Heart left ventricle (tissue), 13 donors: ENCODE results near the gene CAMTA1.

Experiments
- CTCF ChIP-seq, 12 donors: fragments of 200-600 bp; sonication (generic) in 4 of 12; IDR thresholded peaks; one replicate each; pipeline versions ENCODE4 v1.5.0 to v1.8.0; 2018 to 2022; ENCODE audit warnings: antibody characterized with exemption in 12 of 12, mild to moderate bottlenecking in 5 of 12
- POLR2A ChIP-seq, 2 donors: fragments of 450-650 bp; IDR thresholded peaks; one replicate each; pipeline ENCODE4 v1.6.1; 2017; ENCODE audit warnings: antibody characterized with exemption in 2 of 2, mild to moderate bottlenecking in 2 of 2, moderate library complexity in 2 of 2
- donor health status: ischemic (EF 13 %, LVEDD 7.1; RV severe dilation, severe dysfunction).
- donor health status: DM: no; HTN: yes; CAD: no.
- donor health status: DM: no; HTN: no; CAD: no.
- donor health status: ischemic (EF 25% LVEDD 6.9; RV normal size, moderate dysfunction).
- donor health status: ischemic (EF 25% LVEDD 5.7; RV mildly dilated, moderate dysfunction).
- donor health status: ischemic (EF 35%, LVEDD 5.7; RV mildly dilated, moderate dysfunction).
- donor health status: nonischemic (EF 11% LVEDD 7.7; RV severe dilation, severe dysfunction).
- donor health status: DM: yes; HTN: yes; CAD: no.
- donor health status: PGD.
- donor health status: ischemic (EF 29% LVEDD 5.4; RV normal size, mild dysfunction).
- donor health status: nonischemic (EF 23%, LVEDD 6.1; RV moderate dilation, normal function).

- TF ChIP-seq CTCF (IDR thresholded peaks at IDR 0.05) (no peak), POLR2A (IDR thresholded peaks at IDR 0.05) (no peak)
Observed at GRCh38 chr1:7705908-7706216, 920.6 kb downstream of the CAMTA1 start.
